HG03558 (cell line): ENCODE results near the gene CEP57L1.
A peak's percentile ranks its signal among the peaks of the same experiment; 100 is the strongest.
"Not testable (repeated sequence)": the region's sequence is repeated elsewhere in the genome, so short reads cannot be mapped to it uniquely, and the experiment has no call there.

Experiments used
- ATAC-seq: cut with Tn5 transposase; IDR thresholded peaks from one replicate; pipeline ENCODE4 v1.9.1; 2021; ENCODE audit warnings: moderate number of reproducible peaks; ENCODE audit not compliant: unreplicated experiment; ENCODE audit errors: extremely low read depth

CEP57L1 gene

GRCh38 chr6:109073344-109074132 is 21.8 kb upstream of the CEP57L1 start:
- no peak for ATAC-seq

- no peak for ATAC-seq
Observed at GRCh38 chr6:109074133-109074415, 21.2 kb upstream of the CEP57L1 start.

GRCh38 chr6:109075934-109076333 is 19.4 kb upstream of the CEP57L1 start:
- no peak for ATAC-seq

- no peak for ATAC-seq
Observed at GRCh38 chr6:109076377-109076776, 18.9 kb upstream of the CEP57L1 start.

- ATAC-seq: no peak
Observed at GRCh38 chr6:109079981-109080380, 15.3 kb upstream of the CEP57L1 start.

- no peak for ATAC-seq
Observed at GRCh38 chr6:109081026-109081425, 14.3 kb upstream of the CEP57L1 start.

GRCh38 chr6:109081516-109082187 is 13.7 kb upstream of the CEP57L1 start:
- no peak for ATAC-seq

GRCh38 chr6:109082188-109082577 is 13.1 kb upstream of the CEP57L1 start:
- ATAC-seq: no peak

GRCh38 chr6:109083657-109084056 is 11.7 kb upstream of the CEP57L1 start:
- no peak for ATAC-seq

GRCh38 chr6:109084146-109084545 is 11.2 kb upstream of the CEP57L1 start:
- not testable (repeated sequence) for ATAC-seq

- no peak for ATAC-seq
Observed at GRCh38 chr6:109087661-109088264, 7.5 kb upstream of the CEP57L1 start.

GRCh38 chr6:109088995-109089394 is 6.3 kb upstream of the CEP57L1 start:
- no peak for ATAC-seq

GRCh38 chr6:109091314-109092024 is 3.8 kb upstream of the CEP57L1 start:
- ATAC-seq: no peak

GRCh38 chr6:109092074-109092473 is 3.2 kb upstream of the CEP57L1 start:
- ATAC-seq: no peak

- no peak for ATAC-seq
Observed at GRCh38 chr6:109093732-109094415, 1.4 kb upstream of the CEP57L1 start.

- ATAC-seq: peak; percentile 31
Observed at GRCh38 chr6:109094416-109095035, 781 bp upstream of the CEP57L1 start, which contains the start of gene SESN1. SESN1 (minus strand) TSS chr6:109094846; CDS start chr6:109094073, 773 bp downstream.

- ATAC-seq: no peak
Observed at GRCh38 chr6:109095835-109096084, 453 bp downstream of the CEP57L1 start.

GRCh38 chr6:109096208-109096607 is 901 bp downstream of the CEP57L1 start:
- ATAC-seq: no peak

- no peak for ATAC-seq
Observed at GRCh38 chr6:109097661-109098060, 2.4 kb downstream of the CEP57L1 start.

GRCh38 chr6:109102762-109103161 is 7.5 kb downstream of the CEP57L1 start:
- ATAC-seq: no peak
